Smooth muscle cell (in vitro differentiated cells): Measurements from ENCODE around the gene RAX2. TPM values are rescaled to one million over a fixed set of nuclear protein-coding genes. Genes with fewer than 3 reads are reported as not detected.
"Not testable (repeated sequence)": the region's sequence is repeated elsewhere in the genome, so short reads cannot be mapped to it uniquely, and the experiment has no call there.

ENCODE experiments used
- DNase-seq: peaks from one replicate; lab custom pipeline; 2025; ENCODE audit not compliant: unreplicated experiment; lab: John Stamatoyannopoulos, UW
- H2AFZ ChIP-seq: fragments of 200-600 bp; sonication (generic); 2 replicates; pipeline ENCODE4 v1.6.0; 2016; ENCODE audit warnings: antibody characterized with exemption, low read depth, mild to moderate bottlenecking
- H3F3A ChIP-seq: fragments of 200-600 bp; sonication (generic); 2 replicates; pipeline ENCODE4 v1.6.0; 2017; ENCODE audit warnings: antibody characterized with exemption, low read depth
- H3K27ac ChIP-seq: fragments of 200-600 bp; sonication (generic); 2 replicates; pipeline ENCODE4 v1.5.1; 2016; ENCODE audit warnings: low read depth, mild to moderate bottlenecking
- H3K27me3 ChIP-seq: fragments of 200-600 bp; sonication (generic); 2 replicates; pipeline ENCODE4 v1.6.1; 2016; ENCODE audit warnings: low read depth, mild to moderate bottlenecking
- H3K36me3 ChIP-seq: fragments of 200-600 bp; sonication (generic); 2 replicates; pipeline ENCODE4 v1.5.1; 2016; ENCODE audit warnings: low read depth
- H3K4me1 ChIP-seq: fragments of 200-600 bp; sonication (generic); 2 replicates; pipeline ENCODE4 v1.5.1; 2016; ENCODE audit warnings: low read depth
- H3K4me2 ChIP-seq: fragments of 200-600 bp; sonication (generic); 2 replicates; pipeline ENCODE4 v1.6.0; 2016; ENCODE audit warnings: mild to moderate bottlenecking
- H3K4me3 ChIP-seq: fragments of 200-600 bp; sonication (generic); 2 replicates; pipeline ENCODE4 v1.5.1; 2016; ENCODE audit warnings: mild to moderate bottlenecking
- H3K79me2 ChIP-seq: fragments of 200-600 bp; sonication (generic); 2 replicates; pipeline ENCODE4 v1.6.0; 2016; ENCODE audit warnings: low read depth, mild to moderate bottlenecking
- H3K9ac ChIP-seq: fragments of 200-600 bp; sonication (generic); 2 replicates; pipeline ENCODE4 v1.6.0; 2016; ENCODE audit warnings: low read depth
- H3K9me3 ChIP-seq: fragments of 200-600 bp; sonication (generic); replicated peaks from 2 replicates; pipeline ENCODE4 v1.5.1; 2016; ENCODE audit warnings: low read depth
- H4K20me1 ChIP-seq: fragments of 200-600 bp; sonication (generic); 2 replicates; pipeline ENCODE4 v1.6.0; 2016; ENCODE audit warnings: low read depth
- CTCF ChIP-seq: fragments of 200-600 bp; sonication (generic); IDR thresholded peaks from 2 replicates; pipeline ENCODE4 v1.5.1; 2017; ENCODE audit warnings: borderline replicate concordance, mild to moderate bottlenecking, antibody characterized with exemption; ENCODE audit not compliant: insufficient read depth, poor library complexity, severe bottlenecking
- WGBS: methylation state at CpG from one replicate; pipeline ENCODE4 v1.1.7; 2016; ENCODE audit warnings: low lambda C conversion rate; 5-methylcytosine and 5-hydroxymethylcytosine counted together
- polyA plus RNA-seq: library from polyadenylated mRNA; unstranded; fragments of >200 nt; fragmentation: Nextera tagmentation; extraction: Ambion mirVana; gene quantifications from 2 replicates; pipeline ENCODE4 v1.2.1, GENCODE V29; 2016
- total RNA-seq: library from RNA; depleted of rRNA; stranded (reverse); fragments of >200 nt; gene quantifications from 2 replicates; pipeline ENCODE4 v1.2.3, GENCODE V29; 2014

The RAX2 gene
- total and polyA plus RNA-seq, 2 experiments from 2014 or later, result not detected

GRCh38 chr19:3768015-3768747, 3.8 kb downstream of the RAX2 start:
- no peak for DNase-seq
- Histone ChIP-seq H3K27ac (no peak overlapping the region), H3K4me1 (no peaks in the 10 kb centered on the region), H3K4me3 (no peak overlapping the region), H3K79me2 (peaks cover 4% of the 10 kb centered on the region), H4K20me1 (no peaks in the 10 kb centered on the region), H3K27me3 (no peaks in the 10 kb centered on the region), H3K4me2 (no peak overlapping the region), H2AFZ (no peak overlapping the region), H3F3A (no peaks in the 10 kb centered on the region), H3K9ac (no peak overlapping the region), H3K9me3 (no peaks in the 10 kb centered on the region), H3K36me3 (no peaks in the 10 kb centered on the region)
- WGBS, result 92% methylated on average over 21 of the region's 25 CpGs
- TF ChIP-seq CTCF, result no peak

- no peak overlapping the region for H3K27ac ChIP-seq
- no peak overlapping the region for H3K4me2 ChIP-seq
- no peaks in the 10 kb centered on the region for H3K36me3 ChIP-seq
- no peaks in the 10 kb centered on the region for H4K20me1 ChIP-seq
- H3K27me3 ChIP-seq, result no peaks in the 10 kb centered on the region
- H3K4me1 ChIP-seq, result no peaks in the 10 kb centered on the region
- no peak overlapping the region for H3K4me3 ChIP-seq
- DNase-seq, result no peak
- H2AFZ ChIP-seq, result no peak overlapping the region
- WGBS, result 96% methylated on average over 23 of the region's 23 CpGs
- TF ChIP-seq CTCF, result no peak
- peaks cover 5% of the 10 kb centered on the region for H3K79me2 ChIP-seq
- no peaks in the 10 kb centered on the region for H3K9me3 ChIP-seq
- peaks cover 3% of the 10 kb centered on the region for H3F3A ChIP-seq
- H3K9ac ChIP-seq, result no peak overlapping the region
Measured at GRCh38 chr19:3767050-3767449, 5.0 kb downstream of the RAX2 start.

GRCh38 chr19:3766520-3766919, 5.5 kb downstream of the RAX2 start:
- Histone ChIP-seq H3K9ac (no peak overlapping the region), H2AFZ (no peak overlapping the region), H3K9me3 (no peaks in the 10 kb centered on the region), H3K27me3 (no peaks in the 10 kb centered on the region), H3K27ac (no peak overlapping the region), H4K20me1 (no peaks in the 10 kb centered on the region), H3K4me3 (no peak overlapping the region), H3K4me1 (no peaks in the 10 kb centered on the region), H3K36me3 (no peaks in the 10 kb centered on the region), H3F3A (peaks cover 6% of the 10 kb centered on the region), H3K4me2 (no peak overlapping the region), H3K79me2 (peaks cover 5% of the 10 kb centered on the region)
- TF ChIP-seq CTCF, result no peak
- 94% methylated on average over 7 of the region's 7 CpGs for WGBS
- DNase-seq, result no peak

- WGBS, result 96% methylated on average over 5 of the region's 5 CpGs
- H3K4me2 ChIP-seq, H2AFZ ChIP-seq, H3K4me3 ChIP-seq, H4K20me1 ChIP-seq, DNase-seq, H3K4me1 ChIP-seq, H3K9me3 ChIP-seq, H3K9ac ChIP-seq, H3K27ac ChIP-seq, H3K36me3 ChIP-seq, H3F3A ChIP-seq, H3K27me3 ChIP-seq: not testable (repeated sequence)
- peaks cover 11% of the 10 kb centered on the region for H3K79me2 ChIP-seq
Measured at GRCh38 chr19:3765757-3766156, 6.3 kb downstream of the RAX2 start.
